ENCODE measurements around the gene ZBTB32. TPM values are rescaled to one million over a fixed set of nuclear protein-coding genes. Genes with fewer than 3 reads are reported as not detected.

Gene ZBTB32
- polyA plus RNA-seq, 1 of the 3 experiments (the other 2 are of a cell fraction): not detected

DNA sequence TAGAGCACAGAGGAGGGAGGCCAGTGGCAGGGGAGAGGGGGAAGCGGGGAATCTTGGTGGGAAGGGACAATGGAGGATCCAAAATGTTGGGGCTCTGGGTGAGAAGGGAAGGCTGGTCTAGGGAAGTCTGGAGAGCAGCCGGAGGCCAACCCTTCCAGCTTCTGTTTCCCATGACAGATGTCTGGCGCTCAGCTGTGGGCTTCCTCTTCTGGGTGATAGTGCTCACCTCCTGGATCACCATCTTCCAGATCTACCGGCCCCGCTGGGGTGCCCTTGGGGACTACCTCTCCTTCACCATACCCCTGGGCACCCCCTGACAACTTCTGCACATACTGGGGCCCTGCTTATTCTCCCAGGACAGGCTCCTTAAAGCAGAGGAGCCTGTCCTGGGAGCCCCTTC, 42.2 kb downstream of the ZBTB32 start:
- no peak for DNase-seq
- WGBS (ENCODE audit: low lambda C conversion rate): 73% methylated on average over 5 of the region's 5 CpGs
- Histone ChIP-seq H3K4me1 (ENCODE audit: control insufficient read depth in 1 of 2, insufficient read depth in 2 of 2, low read depth in 1 of 2, low read length in 1 of 2) (peaks cover 13 to 24% of the 10 kb centered on the region in 2 experiments; a peak in 3 of 4 replicates), H3K4me3 (ENCODE audit: low read depth in 2 of 2, low read length in 1 of 2) (peak overlapping the region; percentile 83 to 95), H3K27me3 (ENCODE audit: insufficient read depth) (no peaks in the 10 kb centered on the region), H4K20me1 (ENCODE audit: insufficient read depth) (no peaks in the 10 kb centered on the region), H3K9me3 (no peaks in the 10 kb centered on the region), H3F3A (replicated peaks; ENCODE audit: insufficient read depth) (peaks cover 14% of the 10 kb centered on the region), H3K36me3 (replicated peaks in 1 of 2; ENCODE audit: control insufficient read depth in 1 of 2, insufficient read depth in 2 of 2, low read length in 1 of 2) (peaks cover 6 to 12% of the 10 kb centered on the region in 2 experiments), H3K9me2 (no peaks in the 10 kb centered on the region), H3K27ac (ENCODE audit: low read depth in 2 of 2, low read length in 1 of 2) (no peak overlapping the region), H3K9ac (peak overlapping the region; percentile 85), H3K4me2 (peak overlapping the region; percentile 90), H2AFZ (ENCODE audit: low read depth) (no peak overlapping the region), H3K79me2 (ENCODE audit: insufficient read depth) (peaks cover 51% of the 10 kb centered on the region)
- CTCF ChIA-PET: no interaction called here
- TF ChIP-seq, protein P1, sequence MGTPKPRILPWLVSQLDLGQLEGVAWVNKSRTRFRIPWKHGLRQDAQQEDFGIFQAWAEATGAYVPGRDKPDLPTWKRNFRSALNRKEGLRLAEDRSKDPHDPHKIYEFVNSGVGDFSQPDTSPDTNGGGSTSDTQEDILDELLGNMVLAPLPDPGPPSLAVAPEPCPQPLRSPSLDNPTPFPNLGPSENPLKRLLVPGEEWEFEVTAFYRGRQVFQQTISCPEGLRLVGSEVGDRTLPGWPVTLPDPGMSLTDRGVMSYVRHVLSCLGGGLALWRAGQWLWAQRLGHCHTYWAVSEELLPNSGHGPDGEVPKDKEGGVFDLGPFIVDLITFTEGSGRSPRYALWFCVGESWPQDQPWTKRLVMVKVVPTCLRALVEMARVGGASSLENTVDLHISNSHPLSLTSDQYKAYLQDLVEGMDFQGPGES (IDR thresholded peaks at IDR 0.05; ENCODE audit: low read depth, low read length): no peak
- TF ChIP-seq RXRA (IDR thresholded peaks at IDR 0.05; ENCODE audit: borderline replicate concordance, low read depth) (no peak), NFIC (IDR thresholded peaks at IDR 0.05; ENCODE audit: borderline replicate concordance) (no peak), TCF12 (IDR thresholded peaks at IDR 0.05) (no peak), MEF2A (IDR thresholded peaks at IDR 0.05; ENCODE audit: borderline replicate concordance, low read depth) (no peak), RAD21 (IDR thresholded peaks at IDR 0.05; ENCODE audit: low read length) (no peak), SIN3A (IDR thresholded peaks at IDR 0.05; ENCODE audit: borderline replicate concordance, low read depth, low read length) (no peak), RFX5 (IDR thresholded peaks at IDR 0.05; ENCODE audit: low read length) (no peak), RCOR1 (IDR thresholded peaks at IDR 0.05; ENCODE audit: low read length) (no peak), GABPA (IDR thresholded peaks at IDR 0.05; ENCODE audit: low read depth) (no peak), GATA2 (CRISPR knock-in tag; IDR thresholded peaks at IDR 0.05) (no peak)
- TF ChIP-seq, protein P2, sequence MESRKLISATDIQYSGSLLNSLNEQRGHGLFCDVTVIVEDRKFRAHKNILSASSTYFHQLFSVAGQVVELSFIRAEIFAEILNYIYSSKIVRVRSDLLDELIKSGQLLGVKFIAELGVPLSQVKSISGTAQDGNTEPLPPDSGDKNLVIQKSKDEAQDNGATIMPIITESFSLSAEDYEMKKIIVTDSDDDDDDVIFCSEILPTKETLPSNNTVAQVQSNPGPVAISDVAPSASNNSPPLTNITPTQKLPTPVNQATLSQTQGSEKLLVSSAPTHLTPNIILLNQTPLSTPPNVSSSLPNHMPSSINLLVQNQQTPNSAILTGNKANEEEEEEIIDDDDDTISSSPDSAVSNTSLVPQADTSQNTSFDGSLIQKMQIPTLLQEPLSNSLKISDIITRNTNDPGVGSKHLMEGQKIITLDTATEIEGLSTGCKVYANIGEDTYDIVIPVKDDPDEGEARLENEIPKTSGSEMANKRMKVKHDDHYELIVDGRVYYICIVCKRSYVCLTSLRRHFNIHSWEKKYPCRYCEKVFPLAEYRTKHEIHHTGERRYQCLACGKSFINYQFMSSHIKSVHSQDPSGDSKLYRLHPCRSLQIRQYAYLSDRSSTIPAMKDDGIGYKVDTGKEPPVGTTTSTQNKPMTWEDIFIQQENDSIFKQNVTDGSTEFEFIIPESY (IDR thresholded peaks at IDR 0.05; ENCODE audit: borderline replicate concordance, low read depth): no peak
- TF ChIP-seq, protein P3, sequence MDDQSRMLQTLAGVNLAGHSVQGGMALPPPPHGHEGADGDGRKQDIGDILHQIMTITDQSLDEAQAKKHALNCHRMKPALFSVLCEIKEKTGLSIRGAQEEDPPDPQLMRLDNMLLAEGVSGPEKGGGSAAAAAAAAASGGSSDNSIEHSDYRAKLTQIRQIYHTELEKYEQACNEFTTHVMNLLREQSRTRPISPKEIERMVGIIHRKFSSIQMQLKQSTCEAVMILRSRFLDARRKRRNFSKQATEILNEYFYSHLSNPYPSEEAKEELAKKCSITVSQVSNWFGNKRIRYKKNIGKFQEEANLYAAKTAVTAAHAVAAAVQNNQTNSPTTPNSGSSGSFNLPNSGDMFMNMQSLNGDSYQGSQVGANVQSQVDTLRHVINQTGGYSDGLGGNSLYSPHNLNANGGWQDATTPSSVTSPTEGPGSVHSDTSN (IDR thresholded peaks at IDR 0.05): no peak
- POLR2A ChIA-PET: no interaction called here
